ENCODE measurements around the gene CACNB2. TPM values are rescaled to one million over a fixed set of nuclear protein-coding genes. Genes with fewer than 3 reads are reported as not detected.

Gene CACNB2
- total and polyA plus RNA-seq, 2 donors (not counting 3 experiments of a cell fraction or from before 2014, with no cell fraction given): not detected

DNA sequence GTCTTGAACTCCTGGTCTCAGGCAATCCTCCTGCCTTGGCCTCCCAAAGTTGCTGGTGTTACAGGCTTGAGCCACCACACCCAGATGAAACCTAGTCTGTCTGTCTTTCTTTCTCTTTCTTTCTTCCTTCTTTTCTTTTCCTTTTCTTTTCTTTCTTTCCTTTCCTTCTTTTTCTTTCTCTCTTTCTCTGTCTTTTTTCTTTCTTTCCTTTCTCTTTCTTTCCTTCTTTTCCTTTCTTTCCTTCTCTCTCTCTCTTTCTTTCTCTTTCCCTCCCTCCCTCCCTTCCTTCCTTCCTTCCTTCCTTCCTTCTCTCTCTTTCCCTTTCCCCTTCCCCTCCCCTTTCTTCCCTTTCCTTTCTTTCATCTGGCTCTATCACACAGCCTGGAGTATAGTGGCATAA, 185.2 kb downstream of the CACNB2 start:
- POLR2A ChIA-PET: no interaction called here
- Histone ChIP-seq H4K20me1 (replicated peaks; ENCODE audit: control insufficient read depth, extremely low read depth, insufficient read depth, low read length) (no peaks in the 10 kb centered on the region), H3K27ac (ENCODE audit: insufficient read depth, low read depth, low read length) (no peak overlapping the region), H3K79me2 (ENCODE audit: control insufficient read depth, insufficient read depth, low read length) (no peaks in the 10 kb centered on the region), H2AFZ (ENCODE audit: low read depth, low read length) (no peak overlapping the region), H3K9ac (replicated peaks; ENCODE audit: extremely low read depth, insufficient read depth, low read length) (no peak overlapping the region), H3K27me3 (ENCODE audit: control insufficient read depth in 2 of 2, insufficient read depth in 2 of 2, low read length in 2 of 2) (no peaks in the 10 kb centered on the region), H3K9me3 (replicated peaks; ENCODE audit: control insufficient read depth, insufficient read depth, low read length) (no peaks in the 10 kb centered on the region), H3K4me3 (replicated peaks in 1 of 3; ENCODE audit: insufficient read depth in 1 of 3, low read depth in 1 of 3, low read length in 3 of 3) (no peak overlapping the region), H3K9me1 (replicated peaks; ENCODE audit: control insufficient read depth, extremely low read depth, insufficient read depth, low read length) (no peaks in the 10 kb centered on the region), H3K4me2 (ENCODE audit: insufficient read depth, low read length) (no peak overlapping the region), H3K36me3 (ENCODE audit: control insufficient read depth in 2 of 2, extremely low read depth in 1 of 2, insufficient read depth in 2 of 2, low read length in 2 of 2) (no peaks in the 10 kb centered on the region), H3K4me1 (ENCODE audit: control insufficient read depth, extremely low read depth, insufficient read depth, low read length) (no peaks in the 10 kb centered on the region)
- dilution Hi-C loops (cut with MboI; ENCODE audit: extremely low pct_ligation_motif_present, low sequenced_read_pairs) (no loop called here), intact Hi-C loops (cut with micrococcal nuclease) (no loop called here)
- CTCF ChIA-PET: no interaction called here
- no TSS peak for BruUV-seq (replicated peaks)
- DNase-seq (ENCODE audit: low read depth, low spot score) (no peak), FAIRE-seq (no peak)
- TF ChIP-seq GATA2 (IDR thresholded peaks at IDR 0.05; ENCODE audit: insufficient read depth, insufficient read length, low read depth, low read length) (no peak), EZH2 (IDR thresholded peaks at IDR 0.05; ENCODE audit: borderline replicate concordance, low read depth, low read length, severe bottlenecking) (no peak), JUN (IDR thresholded peaks at IDR 0.05; ENCODE audit: borderline replicate concordance, insufficient read depth, insufficient read length, low read depth) (no peak), POLR2AphosphoS5 (IDR thresholded peaks at IDR 0.05; ENCODE audit: insufficient read depth, low read depth, low read length) (no peak), FOS (IDR thresholded peaks at IDR 0.05; ENCODE audit: borderline replicate concordance, insufficient read depth, low read length) (no peak), POLR2A (IDR thresholded peaks at IDR 0.05; ENCODE audit: low read depth, low read length) (no peak), MYC (IDR thresholded peaks at IDR 0.05; ENCODE audit: low read depth, low read length) (no peak)
- TF ChIP-seq, protein P1, sequence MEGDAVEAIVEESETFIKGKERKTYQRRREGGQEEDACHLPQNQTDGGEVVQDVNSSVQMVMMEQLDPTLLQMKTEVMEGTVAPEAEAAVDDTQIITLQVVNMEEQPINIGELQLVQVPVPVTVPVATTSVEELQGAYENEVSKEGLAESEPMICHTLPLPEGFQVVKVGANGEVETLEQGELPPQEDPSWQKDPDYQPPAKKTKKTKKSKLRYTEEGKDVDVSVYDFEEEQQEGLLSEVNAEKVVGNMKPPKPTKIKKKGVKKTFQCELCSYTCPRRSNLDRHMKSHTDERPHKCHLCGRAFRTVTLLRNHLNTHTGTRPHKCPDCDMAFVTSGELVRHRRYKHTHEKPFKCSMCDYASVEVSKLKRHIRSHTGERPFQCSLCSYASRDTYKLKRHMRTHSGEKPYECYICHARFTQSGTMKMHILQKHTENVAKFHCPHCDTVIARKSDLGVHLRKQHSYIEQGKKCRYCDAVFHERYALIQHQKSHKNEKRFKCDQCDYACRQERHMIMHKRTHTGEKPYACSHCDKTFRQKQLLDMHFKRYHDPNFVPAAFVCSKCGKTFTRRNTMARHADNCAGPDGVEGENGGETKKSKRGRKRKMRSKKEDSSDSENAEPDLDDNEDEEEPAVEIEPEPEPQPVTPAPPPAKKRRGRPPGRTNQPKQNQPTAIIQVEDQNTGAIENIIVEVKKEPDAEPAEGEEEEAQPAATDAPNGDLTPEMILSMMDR (IDR thresholded peaks at IDR 0.05; ENCODE audit: extremely low read depth in 1 of 2, insufficient read depth in 1 of 2, low read depth in 1 of 2, low read length in 2 of 2): no peak
- TF ChIP-seq, protein P2, sequence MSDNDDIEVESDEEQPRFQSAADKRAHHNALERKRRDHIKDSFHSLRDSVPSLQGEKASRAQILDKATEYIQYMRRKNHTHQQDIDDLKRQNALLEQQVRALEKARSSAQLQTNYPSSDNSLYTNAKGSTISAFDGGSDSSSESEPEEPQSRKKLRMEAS (IDR thresholded peaks at IDR 0.05; ENCODE audit: insufficient read depth, insufficient read length): no peak

Measured in endothelial cell of umbilical vein (primary cell).